ENCODE data around the gene DCAF15.
"Not testable (repeated sequence)": the region's sequence is repeated elsewhere in the genome, so short reads cannot be mapped to it uniquely, and the experiment has no call there.

Gene DCAF15

GRCh38 chr19:13958043-13958442, 5.7 kb downstream of the DCAF15 start:
- DNase-seq (ENCODE audit: low read depth, low spot score): no peak
- H3K27ac ChIP-seq: no peak overlapping the region

- no peak overlapping the region for H3K27ac ChIP-seq
- no peak for DNase-seq (ENCODE audit: low read depth, low spot score)
Observed at GRCh38 chr19:13959141-13959961, 7.0 kb downstream of the DCAF15 start.

- no peak for DNase-seq (ENCODE audit: low read depth, low spot score)
- H3K27ac ChIP-seq: no peak overlapping the region
Observed at GRCh38 chr19:13959962-13960862, 7.9 kb downstream of the DCAF15 start.

- no peak overlapping the region for H3K27ac ChIP-seq
Observed at GRCh38 chr19:13960863-13961784, 8.8 kb downstream of the DCAF15 start.

GRCh38 chr19:13961826-13962698, 9.8 kb downstream of the DCAF15 start:
- DNase-seq (ENCODE audit: low read depth, low spot score): no peak
- H3K27ac ChIP-seq: no peak overlapping the region

More at GRCh38 chr19:13960863-13961784, 8.8 kb downstream of the DCAF15 start:
- DNase-seq (ENCODE audit: low read depth, low spot score): no peak

- no peak for DNase-seq (ENCODE audit: low read depth, low spot score)
- H3K27ac ChIP-seq: no peak overlapping the region
Observed at GRCh38 chr19:13962699-13963602, 10.6 kb downstream of the DCAF15 start.

GRCh38 chr19:13963603-13964105, 11.3 kb downstream of the DCAF15 start:
- no peak for DNase-seq (ENCODE audit: low read depth, low spot score)
- no peak overlapping the region for H3K27ac ChIP-seq

GRCh38 chr19:13964776-13965175, 12.5 kb downstream of the DCAF15 start:
- no peak overlapping the region for H3K27ac ChIP-seq
- DNase-seq (ENCODE audit: low read depth, low spot score): no peak

GRCh38 chr19:13965377-13965896, 13.1 kb downstream of the DCAF15 start:
- no peak overlapping the region for H3K27ac ChIP-seq
- DNase-seq (ENCODE audit: low read depth, low spot score): no peak

GRCh38 chr19:13965926-13966683, 13.8 kb downstream of the DCAF15 start:
- DNase-seq (ENCODE audit: low read depth, low spot score): no peak
- no peak overlapping the region for H3K27ac ChIP-seq

- H3K27ac ChIP-seq: no peak overlapping the region
- DNase-seq (ENCODE audit: low read depth, low spot score): no peak
Observed at GRCh38 chr19:13966684-13967128, 14.4 kb downstream of the DCAF15 start.

GRCh38 chr19:13967206-13967605, 14.9 kb downstream of the DCAF15 start:
- H3K27ac ChIP-seq: not testable (repeated sequence)

GRCh38 chr19:13968383-13968935, 16.1 kb downstream of the DCAF15 start:
- no peak overlapping the region for H3K27ac ChIP-seq
- DNase-seq (ENCODE audit: low read depth, low spot score): no peak

More at GRCh38 chr19:13967206-13967605, 14.9 kb downstream of the DCAF15 start:
- not testable (repeated sequence) for DNase-seq (ENCODE audit: low read depth, low spot score)

- H3K27ac ChIP-seq: no peak overlapping the region
- DNase-seq (ENCODE audit: low read depth, low spot score): no peak
Observed at GRCh38 chr19:13968999-13969398, 16.7 kb downstream of the DCAF15 start.

GRCh38 chr19:13969897-13970296, 17.6 kb downstream of the DCAF15 start:
- no peak for DNase-seq (ENCODE audit: low read depth, low spot score)
- no peak overlapping the region for H3K27ac ChIP-seq

- H3K27ac ChIP-seq; DNase-seq (ENCODE audit: low read depth, low spot score): not testable (repeated sequence)
Observed at GRCh38 chr19:13971868-13972267, 19.6 kb downstream of the DCAF15 start.
